HEK293T (cell line): Measurements from ENCODE around the gene GALNS.

ENCODE experiments used
- CTCF ChIA-PET: fragments of 350-600 bp; formaldehyde crosslinking; extraction: SDS; loops from one replicate; lab custom pipeline; 2021; ENCODE audit warnings: antibody characterized with exemption, inconsistent platforms; lab: Yijun Ruan, JAX
- POLR2A ChIA-PET: fragments of 350-600 bp; formaldehyde crosslinking; extraction: SDS; loops from one replicate; lab custom pipeline; 2020; ENCODE audit warnings: antibody characterized with exemption, inconsistent platforms; lab: Yijun Ruan, JAX
- DNase-seq: peaks from one replicate; pipeline ENCODE4 v3.0.0; 2012; ENCODE audit warnings: mixed read lengths; ENCODE audit errors: extremely low spot score
- ARNT ChIP-seq: fragments of 450-650 bp; IDR thresholded peaks from 2 replicates; pipeline ENCODE4 v1.6.1; 2017; ENCODE audit warnings: mild to moderate bottlenecking
- BHLHE40 ChIP-seq: fragments of 450-650 bp; IDR thresholded peaks from 2 replicates; pipeline ENCODE4 v1.6.1; 2016; ENCODE audit warnings: mild to moderate bottlenecking, moderate library complexity, borderline replicate concordance
- CTBP1 ChIP-seq: fragments of 450-650 bp; IDR thresholded peaks from 2 replicates; pipeline ENCODE4 v1.6.1; 2016; ENCODE audit warnings: borderline replicate concordance
- ELF4 ChIP-seq: fragments of 450-650 bp; IDR thresholded peaks from 2 replicates; pipeline ENCODE4 v1.6.1; 2017; ENCODE audit warnings: antibody characterized with exemption
- FOXA1 ChIP-seq: fragments of 450-650 bp; IDR thresholded peaks from 2 replicates; pipeline ENCODE4 v1.6.1; 2016; ENCODE audit warnings: mild to moderate bottlenecking
- FOXK2 ChIP-seq: fragments of 450-650 bp; IDR thresholded peaks from 2 replicates; pipeline ENCODE4 v1.6.1; 2016; ENCODE audit warnings: mild to moderate bottlenecking
- FOXM1 ChIP-seq: fragments of 450-650 bp; IDR thresholded peaks from 2 replicates; pipeline ENCODE4 v1.6.1; 2017; ENCODE audit warnings: mild to moderate bottlenecking, borderline replicate concordance
- HDGF ChIP-seq: fragments of 450-650 bp; IDR thresholded peaks from 2 replicates; pipeline ENCODE4 v1.6.1; 2017; ENCODE audit warnings: antibody characterized with exemption, borderline replicate concordance
- L3MBTL2 ChIP-seq: fragments of 450-650 bp; conservative IDR thresholded peaks from 2 replicates; pipeline ENCODE4 v1.6.1; 2016; ENCODE audit warnings: mild to moderate bottlenecking
- LEF1 ChIP-seq: fragments of 450-650 bp; IDR thresholded peaks from 2 replicates; pipeline ENCODE4 v1.6.1; 2017; ENCODE audit warnings: mild to moderate bottlenecking, borderline replicate concordance
- NFRKB ChIP-seq: fragments of 450-650 bp; IDR thresholded peaks from 2 replicates; pipeline ENCODE4 v1.6.1; 2016; ENCODE audit warnings: mild to moderate bottlenecking, moderate library complexity
- PKNOX1 ChIP-seq: fragments of 450-650 bp; IDR thresholded peaks from 2 replicates; pipeline ENCODE4 v1.6.1; 2016
- SP1 ChIP-seq: fragments of 450-650 bp; IDR thresholded peaks from 2 replicates; pipeline ENCODE4 v1.6.1; 2017
- SUZ12 ChIP-seq: fragments of 450-650 bp; IDR thresholded peaks from 2 replicates; pipeline ENCODE4 v1.6.1; 2016; ENCODE audit warnings: mild to moderate bottlenecking
- TARDBP ChIP-seq: fragments of 450-650 bp; IDR thresholded peaks from 2 replicates; pipeline ENCODE4 v1.6.1; 2016
- ZNF384 ChIP-seq: fragments of 450-650 bp; IDR thresholded peaks from 2 replicates; pipeline ENCODE4 v1.6.1; 2016

GALNS gene

GRCh38 chr16:88834670-88835069, 22.1 kb downstream of the GALNS start:
- TF ChIP-seq TARDBP (no peak), ARNT (no peak), CTBP1 (no peak), ELF4 (no peak), FOXA1 (no peak), NFRKB (no peak), FOXM1 (no peak), L3MBTL2 (no peak), PKNOX1 (no peak), ZNF384 (no peak), FOXK2 (no peak), SP1 (no peak), BHLHE40 (no peak)
- POLR2A ChIA-PET, result no interaction called here
- no peak for DNase-seq
- CTCF ChIA-PET, result no interaction called here

- ChIA-PET POLR2A (interaction anchor here (1.0 kb wide), 1 partner anchor 22 kb away, joined by 3 read pairs; no protein-coding TSS in a partner anchor), CTCF (no interaction called here)
- DNase-seq, result no peak
- TF ChIP-seq FOXM1 (no peak), L3MBTL2 (no peak), ZNF384 (no peak), LEF1 (no peak)
Observed at GRCh38 chr16:88833086-88833485, 23.7 kb downstream of the GALNS start.

GRCh38 chr16:88831838-88832237, 24.9 kb downstream of the GALNS start:
- TF ChIP-seq NFRKB (no peak), PKNOX1 (no peak), TARDBP (no peak), ELF4 (no peak), FOXA1 (no peak), CTBP1 (no peak), ZNF384 (no peak), LEF1 (no peak), SUZ12 (no peak), L3MBTL2 (no peak), FOXK2 (no peak), ARNT (no peak), FOXM1 (no peak), SP1 (no peak), BHLHE40 (no peak), HDGF (no peak)
- CTCF ChIA-PET, result no interaction called here
- DNase-seq, result no peak
- POLR2A ChIA-PET, result no interaction called here

- ChIA-PET CTCF (no interaction called here), POLR2A (no interaction called here)
- no peak for DNase-seq
- no peak for TF ChIP-seq FOXM1
- no peak for TF ChIP-seq SUZ12
- TF ChIP-seq FOXA1, result no peak
- TF ChIP-seq FOXK2, result no peak
- TF ChIP-seq ELF4, result no peak
- TF ChIP-seq ZNF384, result no peak
- TF ChIP-seq HDGF, result no peak
- TF ChIP-seq L3MBTL2, result no peak
- TF ChIP-seq SP1, result no peak
- TF ChIP-seq NFRKB, result no peak
- TF ChIP-seq TARDBP, result no peak
- TF ChIP-seq BHLHE40, result no peak
- no peak for TF ChIP-seq PKNOX1
- TF ChIP-seq LEF1, result no peak
- no peak for TF ChIP-seq CTBP1
- no peak for TF ChIP-seq ARNT
Observed at GRCh38 chr16:88830783-88831182, 26.0 kb downstream of the GALNS start.

- DNase-seq, result no peak
- TF ChIP-seq FOXM1 (no peak), PKNOX1 (no peak), NFRKB (no peak), FOXK2 (no peak), FOXA1 (no peak), ARNT (no peak), TARDBP (no peak), CTBP1 (no peak), ZNF384 (no peak), LEF1 (no peak), BHLHE40 (no peak), HDGF (no peak), L3MBTL2 (no peak), ELF4 (no peak)
- CTCF ChIA-PET, result no interaction called here
- POLR2A ChIA-PET, result no interaction called here
Observed at GRCh38 chr16:88830258-88830657, 26.5 kb downstream of the GALNS start.

- ChIA-PET CTCF (no interaction called here), POLR2A (no interaction called here)
- no peak for DNase-seq
- TF ChIP-seq LEF1 (no peak), SP1 (no peak), L3MBTL2 (no peak), ZNF384 (no peak), PKNOX1 (no peak), ARNT (no peak), CTBP1 (no peak), FOXM1 (no peak), ELF4 (no peak), BHLHE40 (no peak), TARDBP (no peak), HDGF (no peak), FOXA1 (no peak)
Observed at GRCh38 chr16:88828711-88829110, 28.0 kb downstream of the GALNS start.
